H1 (cell line): ENCODE measurements around the gene TWIST1. TPM values are rescaled to one million over a fixed set of nuclear protein-coding genes. Genes with fewer than 3 reads are reported as not detected.

Experiments used
- CTCF ChIA-PET: fragments of 300-600 bp; sonication (Branson Sonifier 250); formaldehyde crosslinking; loops from one replicate; lab custom pipeline; 2021; ENCODE audit not compliant: partially characterized antibody; lab: Charles Lee
- POLR2A ChIA-PET: fragments of 300-600 bp; sonication (Branson Sonifier 250); formaldehyde crosslinking; loops from one replicate; lab custom pipeline; 2021; ENCODE audit warnings: inconsistent platforms; ENCODE audit not compliant: partially characterized antibody; lab: Charles Lee
- DNase-seq, 2 experiments: peaks; one replicate each; pipeline versions ENCODE4 v3.0.0 to v3.0.0-alpha.2; 2010 to 2022; ENCODE audit warnings: low spot score in 2 of 2, low read depth in 1 of 2, mixed read lengths in 1 of 2
- FAIRE-seq: peaks from 2 replicates; lab custom pipeline; 2011; peaks lifted over from hg19 to GRCh38; lab: Jason Lieb, UNC
- H2AFZ ChIP-seq: 2 replicates; pipeline ENCODE4 v1.8.1; 2012; ENCODE audit warnings: low read length, inconsistent platforms
- H2AK5ac ChIP-seq: 2 replicates; pipeline ENCODE4 v1.6.1; 2013; ENCODE audit warnings: low read depth, low read length
- H2BK120ac ChIP-seq: replicated peaks from 2 replicates; pipeline ENCODE3; 2013; ENCODE audit warnings: low read depth, low read length, inconsistent platforms
- H2BK12ac ChIP-seq: 2 replicates; pipeline ENCODE4 v1.6.1; 2013; ENCODE audit warnings: low read depth, low read length
- H2BK15ac ChIP-seq: 2 replicates; pipeline ENCODE4 v1.6.1; 2013; ENCODE audit warnings: low read length
- H2BK20ac ChIP-seq: 2 replicates; pipeline ENCODE4 v1.6.1; 2013; ENCODE audit warnings: low read length
- H2BK5ac ChIP-seq: 2 replicates; pipeline ENCODE4 v1.6.1; 2013; ENCODE audit warnings: low read depth, low read length
- H3K14ac ChIP-seq: 2 replicates; pipeline ENCODE4 v1.6.1; 2013; ENCODE audit warnings: inconsistent platforms; ENCODE audit not compliant: insufficient read length
- H3K18ac ChIP-seq: 2 replicates; pipeline ENCODE4 v1.6.1; 2013; ENCODE audit warnings: low read length; ENCODE audit errors: extremely low read depth
- H3K23ac ChIP-seq: 2 replicates; pipeline ENCODE4 v1.6.1; 2013; ENCODE audit warnings: inconsistent platforms; ENCODE audit not compliant: insufficient read length
- H3K23me2 ChIP-seq: 2 replicates; pipeline ENCODE4 v1.6.1; 2013; ENCODE audit warnings: low read depth, low read length
- H3K27ac ChIP-seq: 2 replicates; pipeline ENCODE4 v1.6.1; 2011; ENCODE audit warnings: low read depth, low read length, inconsistent platforms
- H3K27me3 ChIP-seq, 4 experiments: replicated peaks in 1 of 4; 1 replicate in 1 of 4; 2 replicates in 3 of 4; pipeline versions ENCODE4 v1.6.1 to v1.8.1; 2011 to 2013; ENCODE audit warnings: low read length in 3 of 4, mild to moderate bottlenecking in 3 of 4, inconsistent platforms in 2 of 4, mixed read lengths in 2 of 4, moderate library complexity in 1 of 4; ENCODE audit not compliant: control insufficient read depth in 3 of 4, insufficient read depth in 3 of 4; ENCODE audit errors: extremely low read depth in 1 of 4
- H3K36me3 ChIP-seq, 4 experiments: 2 replicates each; pipeline versions ENCODE4 v1.6.1 to v1.8.1; 2011 to 2013; ENCODE audit warnings: mild to moderate bottlenecking in 4 of 4, low read length in 3 of 4, moderate library complexity in 2 of 4, control low read depth in 1 of 4, inconsistent platforms in 1 of 4; ENCODE audit not compliant: insufficient read depth in 4 of 4, control insufficient read depth in 2 of 4
- H3K4ac ChIP-seq: replicated peaks from 2 replicates; pipeline ENCODE3; 2013; ENCODE audit warnings: low read length, low read depth, mixed read lengths, inconsistent platforms; ENCODE audit not compliant: insufficient read length
- H3K4me1 ChIP-seq, 4 experiments: replicated peaks in 1 of 4; 1 replicate in 1 of 4; 2 replicates in 3 of 4; pipeline versions ENCODE4 v1.6.1 to v1.8.1; 2011 to 2013; ENCODE audit warnings: low read length in 3 of 4, inconsistent platforms in 2 of 4, mixed read lengths in 1 of 4; ENCODE audit not compliant: insufficient read depth in 4 of 4, control insufficient read depth in 3 of 4
- H3K4me2 ChIP-seq, 2 experiments: 2 replicates each; pipeline versions ENCODE4 v1.6.1 to v1.8.1; 2011 to 2013; ENCODE audit warnings: low read depth in 2 of 2, low read length in 2 of 2, control low read depth in 1 of 2, inconsistent platforms in 1 of 2, mild to moderate bottlenecking in 1 of 2; ENCODE audit not compliant: insufficient read depth in 1 of 2
- H3K4me3 ChIP-seq, 4 experiments: fragments of 200-600, 300-600 bp in 1 of 4; sonication (generic), shearing (Covaris generic), sonication (Bioruptor Twin) in 1 of 4; 2 replicates each; pipeline versions ENCODE4 v1.5.1 to v1.8.1; 2011 to 2016; ENCODE audit warnings: low read length in 4 of 4, low read depth in 3 of 4, control low read depth in 2 of 4, inconsistent platforms in 2 of 4, mild to moderate bottlenecking in 2 of 4, mixed read lengths in 1 of 4, moderate library complexity in 1 of 4; ENCODE audit not compliant: insufficient read depth in 2 of 4; ENCODE audit errors: extremely low read depth in 1 of 4
- H3K56ac ChIP-seq: replicated peaks from 2 replicates; pipeline ENCODE3; 2013; ENCODE audit warnings: low read depth, mild to moderate bottlenecking, mixed read lengths, low read length, inconsistent platforms; ENCODE audit not compliant: insufficient read length
- H3K79me1 ChIP-seq: 2 replicates; pipeline ENCODE4 v1.6.1; 2013; ENCODE audit warnings: low read depth, low read length, control low read depth
- H3K79me2 ChIP-seq, 2 experiments: 2 replicates each; pipeline versions ENCODE4 v1.6.1 to v1.8.1; 2012 to 2013; ENCODE audit warnings: low read length in 2 of 2, mild to moderate bottlenecking in 2 of 2, inconsistent platforms in 1 of 2; ENCODE audit not compliant: insufficient read depth in 2 of 2, control insufficient read depth in 1 of 2
- H3K9ac ChIP-seq, 4 experiments: replicated peaks in 1 of 4; 1 replicate in 1 of 4; 2 replicates in 3 of 4; pipeline versions ENCODE4 v1.6.1 to v1.8.1; 2011 to 2013; ENCODE audit warnings: low read depth in 3 of 4, low read length in 3 of 4, control low read depth in 2 of 4, mild to moderate bottlenecking in 2 of 4, moderate library complexity in 2 of 4, inconsistent platforms in 1 of 4; ENCODE audit errors: extremely low read depth in 1 of 4
- H3K9me3 ChIP-seq, 2 experiments: 2 replicates each; pipeline versions ENCODE4 v1.6.1 to v1.8.1; 2012 to 2013; ENCODE audit warnings: mild to moderate bottlenecking in 2 of 2, moderate library complexity in 2 of 2, control low read depth in 1 of 2, inconsistent platforms in 1 of 2, low read depth in 1 of 2, low read length in 1 of 2, mixed read lengths in 1 of 2; ENCODE audit not compliant: insufficient read depth in 2 of 2
- H4K20me1 ChIP-seq, 2 experiments: replicated peaks in 1 of 2; 2 replicates each; pipeline versions ENCODE3 to v1.8.1; 2011 to 2013; ENCODE audit warnings: inconsistent platforms in 2 of 2, low read length in 2 of 2, mild to moderate bottlenecking in 1 of 2; ENCODE audit not compliant: insufficient read depth in 2 of 2, control insufficient read depth in 1 of 2
- H4K5ac ChIP-seq: 2 replicates; pipeline ENCODE4 v1.6.1; 2013; ENCODE audit warnings: low read length, low read depth, mixed read lengths, inconsistent platforms; ENCODE audit not compliant: insufficient read length
- H4K8ac ChIP-seq: 2 replicates; pipeline ENCODE4 v1.8.0; 2013; ENCODE audit warnings: mild to moderate bottlenecking, moderate library complexity, low read length, inconsistent platforms; ENCODE audit not compliant: insufficient read depth; ENCODE audit errors: extremely low read depth
- H4K91ac ChIP-seq: replicated peaks from 2 replicates; pipeline ENCODE3; 2013; ENCODE audit warnings: low read length, mixed read lengths, inconsistent platforms; ENCODE audit not compliant: insufficient read length
- CHD2 ChIP-seq: IDR thresholded peaks from 2 replicates; pipeline ENCODE4 v1.6.1; 2012; ENCODE audit warnings: low read length, improper control_type of control experiment
- CTBP2 ChIP-seq: IDR thresholded peaks from 2 replicates; pipeline ENCODE4 v1.7.0; 2011; ENCODE audit warnings: borderline replicate concordance, mild to moderate bottlenecking, moderate library complexity, mixed read lengths, low read length; ENCODE audit not compliant: insufficient read depth, insufficient read length
- EZH2 ChIP-seq: fragments of 200-600 bp; sonication (generic); IDR thresholded peaks from 2 replicates; pipeline ENCODE4 v1.7.1; 2012; ENCODE audit warnings: low read depth, mild to moderate bottlenecking, moderate library complexity, low read length, inconsistent platforms; ENCODE audit not compliant: severe bottlenecking
- HDAC2 ChIP-seq, 2 experiments: fragments of 300-600 bp in 1 of 2; sonication (generic) in 1 of 2; IDR thresholded peaks; 2 replicates each; pipeline ENCODE4 v1.6.1; 2011 to 2012; ENCODE audit warnings: low read depth in 2 of 2, low read length in 2 of 2, mild to moderate bottlenecking in 2 of 2, moderate library complexity in 2 of 2, borderline replicate concordance in 1 of 2, inconsistent platforms in 1 of 2
- PHF8 ChIP-seq: fragments of 200-600 bp; sonication (generic); conservative IDR thresholded peaks from 2 replicates; pipeline ENCODE4 v1.7.1; 2012; ENCODE audit warnings: low read depth, mild to moderate bottlenecking, inconsistent platforms, low read length, moderate library complexity
- RNF2 ChIP-seq: fragments of 200-900, 300-1000 bp; sonication (generic); IDR thresholded peaks from 2 replicates; pipeline ENCODE4 v1.7.1; 2016; ENCODE audit warnings: borderline replicate concordance, low read depth, mild to moderate bottlenecking, antibody characterized with exemption, low read length; ENCODE audit not compliant: poor library complexity, severe bottlenecking; ENCODE audit errors: missing control alignments
- SUZ12 ChIP-seq: fragments of 200-600 bp; sonication (generic); IDR thresholded peaks from 2 replicates; pipeline ENCODE4 v1.6.1; 2012; ENCODE audit warnings: mild to moderate bottlenecking, inconsistent platforms, low read length, moderate library complexity, mixed read lengths
- WGBS, 2 experiments: shearing (Covaris generic) in 1 of 2; methylation state at CpG; one replicate each; pipeline versions ENCODE4 v1.1.6 to v1.1.7; 2013 to 2015; ENCODE audit warnings: low lambda C conversion rate in 2 of 2, mixed read lengths in 2 of 2, inconsistent platforms in 1 of 2, low coverage in 1 of 2, missing lambda C conversion rate in 1 of 2; ENCODE audit not compliant: insufficient replicate concordance in 2 of 2, insufficient coverage in 1 of 2, insufficient read length in 1 of 2; ENCODE audit errors: extremely low coverage in 1 of 2, missing lambda C conversion rate in 1 of 2; 5-methylcytosine and 5-hydroxymethylcytosine counted together
- polyA plus RNA-seq, 7 experiments: library from polyadenylated mRNA; depleted of rRNA in 3 of 7; stranded (reverse) in 5 of 7; unstranded in 2 of 7; fragments of >200 nt in 5 of 7; fragments of 200-250 nt in 2 of 7; gene quantifications; 1 replicate in 5 of 7; 2 replicates in 1 of 7; 4 replicates in 1 of 7; pipeline versions ENCODE4 v1.2.1 to v1.2.3, GENCODE V29; 2011 to 2013; ENCODE audit warnings: missing spikeins in 2 of 7, mixed read lengths in 2 of 7
- total RNA-seq: library from RNA; stranded (reverse); fragmentation: NEBNext Ultra II Directional; extraction: Animal tissue kit (Norgen Biotek cat#: 25700); gene quantifications from 2 replicates; pipeline ENCODE4 v1.2.1, GENCODE V29; 2021

Gene TWIST1
- total and polyA plus RNA-seq, 2 of the 8 experiments (the other 6 are each of a cell fraction or from before 2014, with no cell fraction given), result 0.29 to 0.52 TPM

DNA sequence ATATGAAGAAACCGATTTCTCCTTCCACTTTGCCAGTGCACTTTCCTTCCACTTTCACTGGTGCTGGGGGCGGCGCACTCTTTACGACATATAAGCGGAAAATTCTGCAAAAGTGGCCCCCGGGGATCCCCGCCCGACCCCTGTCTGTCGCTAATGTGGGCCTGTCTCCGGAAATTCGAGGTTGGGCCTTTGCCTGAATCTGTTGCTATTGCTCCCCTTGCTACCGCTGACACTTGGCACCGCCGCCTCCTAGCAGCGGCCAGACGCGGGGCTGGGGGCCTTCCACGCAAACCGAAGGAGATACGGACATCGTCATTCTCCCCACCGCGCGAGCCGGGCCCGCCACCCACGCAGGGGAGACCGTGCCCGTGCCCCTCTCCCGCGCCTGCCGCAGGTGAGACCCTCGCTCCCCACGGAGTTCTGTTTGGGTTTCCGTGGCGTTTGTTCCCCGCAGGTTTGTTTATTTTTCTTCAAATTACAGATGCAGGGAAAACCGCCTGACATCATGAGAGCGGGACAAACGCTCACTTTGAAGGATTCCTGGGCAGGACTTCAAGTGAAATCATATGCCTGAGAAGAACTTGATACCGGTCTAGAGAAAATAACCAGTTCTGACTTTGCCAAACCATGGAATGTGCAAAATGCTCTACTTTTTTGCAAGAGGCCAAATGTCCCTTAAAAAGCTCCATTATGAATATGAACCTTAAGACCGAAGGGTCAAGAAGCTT, 5.0 kb downstream of the TWIST1 start:
- H3K4me2 ChIP-seq, result peak overlapping the region; percentile 67
- POLR2A ChIA-PET, result no interaction called here
- no peak overlapping the region for H3K9ac ChIP-seq

More for the DNA sequence above, 5.0 kb downstream of the TWIST1 start:
- Histone ChIP-seq H2BK12ac (no peak overlapping the region), H3K18ac (no peak overlapping the region), H3K23me2 (peaks cover 25% of the 10 kb centered on the region), H3K79me1 (no peaks in the 10 kb centered on the region), H3K4me3 (peak overlapping the region in 2 of 4 experiments; percentile 4 to 47; a peak in 4 of 8 replicates), H3K9me3 (no peaks in the 10 kb centered on the region), H2BK5ac (no peak overlapping the region), H4K5ac (no peak overlapping the region), H2AFZ (no peak overlapping the region), H2BK20ac (no peak overlapping the region), H3K4me1 (peaks cover 10 to 37% (median 20%) of the 10 kb centered on the region in 4 experiments), H3K79me2 (no peaks in the 10 kb centered on the region), H4K91ac (no peak overlapping the region), H2BK15ac (no peak overlapping the region), H4K20me1 (peaks cover 10 to 15% of the 10 kb centered on the region in 2 experiments), H3K36me3 (no peaks in the 10 kb centered on the region; a peak in 1 of 8 replicates), H3K27me3 (peaks cover 69 to 99% (median 87%) of the 10 kb centered on the region in 4 experiments), H3K23ac (no peak overlapping the region), H3K27ac (no peak overlapping the region), H3K14ac (no peak overlapping the region), H2AK5ac (no peak overlapping the region), H4K8ac (no peak overlapping the region), H3K4ac (no peak overlapping the region), H2BK120ac (no peak overlapping the region), H3K56ac (no peak overlapping the region)
- TF ChIP-seq HDAC2 (IDR thresholded peaks at IDR 0.05; ENCODE audit: borderline replicate concordance in 1 of 2, low read depth in 2 of 2, low read length in 2 of 2) (no peak), SUZ12 (peak; percentile 97), CTBP2 (peak; percentile 75), RNF2 (peak; percentile 97), CHD2 (no peak), EZH2 (peak; percentile 95), PHF8 (no peak)
- WGBS, 2 experiments, result 2% methylated on average over 42 of the region's 42 CpGs; no CpG with 5 or more reads in 1 of the 2 experiments
- CTCF ChIA-PET, result interaction anchor here (1.9 kb wide), 1 partner anchor 17 kb away, joined by 5 read pairs; no protein-coding TSS in a partner anchor
- FAIRE-seq, result no peak
- peak in 1 of 2 experiments; percentile 56 for DNase-seq
